Measurements from ENCODE around the gene MYT1.

DNA sequence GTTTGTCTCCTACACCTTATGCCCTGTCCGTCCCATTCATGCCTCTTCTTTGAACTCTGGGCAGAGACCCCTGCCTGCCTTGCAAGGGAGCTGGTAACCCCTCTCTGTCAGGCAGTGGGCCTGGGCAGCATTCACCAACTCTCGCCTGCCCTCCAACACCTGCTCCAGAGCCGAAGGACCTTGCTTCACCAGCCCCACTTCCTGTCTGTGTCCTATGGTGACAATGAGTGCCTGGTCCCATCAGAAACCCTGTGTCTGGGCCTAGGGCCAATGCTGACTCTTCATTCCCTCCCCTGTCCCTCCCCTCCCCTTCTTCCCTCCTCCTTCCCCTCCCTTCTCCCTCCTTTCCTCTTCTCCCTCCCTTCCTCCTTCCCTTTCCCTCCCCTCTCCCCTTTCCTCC is 68.5 kb downstream of the MYT1 start:
- TF ChIP-seq, protein P1, sequence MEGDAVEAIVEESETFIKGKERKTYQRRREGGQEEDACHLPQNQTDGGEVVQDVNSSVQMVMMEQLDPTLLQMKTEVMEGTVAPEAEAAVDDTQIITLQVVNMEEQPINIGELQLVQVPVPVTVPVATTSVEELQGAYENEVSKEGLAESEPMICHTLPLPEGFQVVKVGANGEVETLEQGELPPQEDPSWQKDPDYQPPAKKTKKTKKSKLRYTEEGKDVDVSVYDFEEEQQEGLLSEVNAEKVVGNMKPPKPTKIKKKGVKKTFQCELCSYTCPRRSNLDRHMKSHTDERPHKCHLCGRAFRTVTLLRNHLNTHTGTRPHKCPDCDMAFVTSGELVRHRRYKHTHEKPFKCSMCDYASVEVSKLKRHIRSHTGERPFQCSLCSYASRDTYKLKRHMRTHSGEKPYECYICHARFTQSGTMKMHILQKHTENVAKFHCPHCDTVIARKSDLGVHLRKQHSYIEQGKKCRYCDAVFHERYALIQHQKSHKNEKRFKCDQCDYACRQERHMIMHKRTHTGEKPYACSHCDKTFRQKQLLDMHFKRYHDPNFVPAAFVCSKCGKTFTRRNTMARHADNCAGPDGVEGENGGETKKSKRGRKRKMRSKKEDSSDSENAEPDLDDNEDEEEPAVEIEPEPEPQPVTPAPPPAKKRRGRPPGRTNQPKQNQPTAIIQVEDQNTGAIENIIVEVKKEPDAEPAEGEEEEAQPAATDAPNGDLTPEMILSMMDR (IDR thresholded peaks at IDR 0.05), result no peak
- TF ChIP-seq, protein P2, sequence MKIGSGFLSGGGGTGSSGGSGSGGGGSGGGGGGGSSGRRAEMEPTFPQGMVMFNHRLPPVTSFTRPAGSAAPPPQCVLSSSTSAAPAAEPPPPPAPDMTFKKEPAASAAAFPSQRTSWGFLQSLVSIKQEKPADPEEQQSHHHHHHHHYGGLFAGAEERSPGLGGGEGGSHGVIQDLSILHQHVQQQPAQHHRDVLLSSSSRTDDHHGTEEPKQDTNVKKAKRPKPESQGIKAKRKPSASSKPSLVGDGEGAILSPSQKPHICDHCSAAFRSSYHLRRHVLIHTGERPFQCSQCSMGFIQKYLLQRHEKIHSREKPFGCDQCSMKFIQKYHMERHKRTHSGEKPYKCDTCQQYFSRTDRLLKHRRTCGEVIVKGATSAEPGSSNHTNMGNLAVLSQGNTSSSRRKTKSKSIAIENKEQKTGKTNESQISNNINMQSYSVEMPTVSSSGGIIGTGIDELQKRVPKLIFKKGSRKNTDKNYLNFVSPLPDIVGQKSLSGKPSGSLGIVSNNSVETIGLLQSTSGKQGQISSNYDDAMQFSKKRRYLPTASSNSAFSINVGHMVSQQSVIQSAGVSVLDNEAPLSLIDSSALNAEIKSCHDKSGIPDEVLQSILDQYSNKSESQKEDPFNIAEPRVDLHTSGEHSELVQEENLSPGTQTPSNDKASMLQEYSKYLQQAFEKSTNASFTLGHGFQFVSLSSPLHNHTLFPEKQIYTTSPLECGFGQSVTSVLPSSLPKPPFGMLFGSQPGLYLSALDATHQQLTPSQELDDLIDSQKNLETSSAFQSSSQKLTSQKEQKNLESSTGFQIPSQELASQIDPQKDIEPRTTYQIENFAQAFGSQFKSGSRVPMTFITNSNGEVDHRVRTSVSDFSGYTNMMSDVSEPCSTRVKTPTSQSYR (CRISPR knock-in tag; IDR thresholded peaks at IDR 0.05), result no peak
- TF ChIP-seq, protein P3, sequence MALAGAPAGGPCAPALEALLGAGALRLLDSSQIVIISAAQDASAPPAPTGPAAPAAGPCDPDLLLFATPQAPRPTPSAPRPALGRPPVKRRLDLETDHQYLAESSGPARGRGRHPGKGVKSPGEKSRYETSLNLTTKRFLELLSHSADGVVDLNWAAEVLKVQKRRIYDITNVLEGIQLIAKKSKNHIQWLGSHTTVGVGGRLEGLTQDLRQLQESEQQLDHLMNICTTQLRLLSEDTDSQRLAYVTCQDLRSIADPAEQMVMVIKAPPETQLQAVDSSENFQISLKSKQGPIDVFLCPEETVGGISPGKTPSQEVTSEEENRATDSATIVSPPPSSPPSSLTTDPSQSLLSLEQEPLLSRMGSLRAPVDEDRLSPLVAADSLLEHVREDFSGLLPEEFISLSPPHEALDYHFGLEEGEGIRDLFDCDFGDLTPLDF (CRISPR knock-in tag; IDR thresholded peaks at IDR 0.05), result no peak
